AG10803 (cell line): ENCODE results near the gene GHR.
"Not testable (repeated sequence)": the region's sequence is repeated elsewhere in the genome, so short reads cannot be mapped to it uniquely, and the experiment has no call there.

ENCODE experiments used
- DNase-seq: peaks from one replicate; pipeline ENCODE4 v3.0.0; 2010; ENCODE audit warnings: low read depth
- H3K4me3 ChIP-seq: 2 replicates; pipeline ENCODE4 v1.5.1; 2011; ENCODE audit warnings: mild to moderate bottlenecking, low read length, control low read depth
- TF ChIP-seq, protein P1 (sequence below): conservative IDR thresholded peaks from 2 replicates; pipeline ENCODE4 v1.5.1; 2011; ENCODE audit warnings: mild to moderate bottlenecking, low read length, control low read depth, inconsistent platforms

Gene GHR

DNA sequence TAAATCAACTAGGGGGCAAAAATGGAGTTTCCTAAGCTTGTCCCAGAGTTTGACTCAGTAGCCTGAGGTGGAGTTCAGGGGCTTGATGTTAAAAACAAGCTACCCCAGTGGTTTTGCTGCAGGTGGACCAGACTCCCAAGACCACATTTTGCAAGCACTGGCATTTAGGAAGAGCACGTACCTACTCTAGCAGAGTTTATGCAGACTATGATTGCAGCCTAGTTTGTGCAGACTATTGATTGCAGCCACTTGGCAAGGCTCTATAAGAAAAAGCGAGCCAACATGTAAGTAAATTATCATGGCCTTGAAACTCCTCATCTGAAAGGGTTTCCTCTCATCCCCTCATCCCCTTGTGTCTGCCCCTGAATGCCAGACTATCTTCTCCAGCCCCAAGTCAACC, 231.4 kb downstream of the GHR start:
- H3K4me3 ChIP-seq = no peak overlapping the region
- TF ChIP-seq, protein P1, sequence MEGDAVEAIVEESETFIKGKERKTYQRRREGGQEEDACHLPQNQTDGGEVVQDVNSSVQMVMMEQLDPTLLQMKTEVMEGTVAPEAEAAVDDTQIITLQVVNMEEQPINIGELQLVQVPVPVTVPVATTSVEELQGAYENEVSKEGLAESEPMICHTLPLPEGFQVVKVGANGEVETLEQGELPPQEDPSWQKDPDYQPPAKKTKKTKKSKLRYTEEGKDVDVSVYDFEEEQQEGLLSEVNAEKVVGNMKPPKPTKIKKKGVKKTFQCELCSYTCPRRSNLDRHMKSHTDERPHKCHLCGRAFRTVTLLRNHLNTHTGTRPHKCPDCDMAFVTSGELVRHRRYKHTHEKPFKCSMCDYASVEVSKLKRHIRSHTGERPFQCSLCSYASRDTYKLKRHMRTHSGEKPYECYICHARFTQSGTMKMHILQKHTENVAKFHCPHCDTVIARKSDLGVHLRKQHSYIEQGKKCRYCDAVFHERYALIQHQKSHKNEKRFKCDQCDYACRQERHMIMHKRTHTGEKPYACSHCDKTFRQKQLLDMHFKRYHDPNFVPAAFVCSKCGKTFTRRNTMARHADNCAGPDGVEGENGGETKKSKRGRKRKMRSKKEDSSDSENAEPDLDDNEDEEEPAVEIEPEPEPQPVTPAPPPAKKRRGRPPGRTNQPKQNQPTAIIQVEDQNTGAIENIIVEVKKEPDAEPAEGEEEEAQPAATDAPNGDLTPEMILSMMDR = no peak
- DNase-seq = no peak

DNA sequence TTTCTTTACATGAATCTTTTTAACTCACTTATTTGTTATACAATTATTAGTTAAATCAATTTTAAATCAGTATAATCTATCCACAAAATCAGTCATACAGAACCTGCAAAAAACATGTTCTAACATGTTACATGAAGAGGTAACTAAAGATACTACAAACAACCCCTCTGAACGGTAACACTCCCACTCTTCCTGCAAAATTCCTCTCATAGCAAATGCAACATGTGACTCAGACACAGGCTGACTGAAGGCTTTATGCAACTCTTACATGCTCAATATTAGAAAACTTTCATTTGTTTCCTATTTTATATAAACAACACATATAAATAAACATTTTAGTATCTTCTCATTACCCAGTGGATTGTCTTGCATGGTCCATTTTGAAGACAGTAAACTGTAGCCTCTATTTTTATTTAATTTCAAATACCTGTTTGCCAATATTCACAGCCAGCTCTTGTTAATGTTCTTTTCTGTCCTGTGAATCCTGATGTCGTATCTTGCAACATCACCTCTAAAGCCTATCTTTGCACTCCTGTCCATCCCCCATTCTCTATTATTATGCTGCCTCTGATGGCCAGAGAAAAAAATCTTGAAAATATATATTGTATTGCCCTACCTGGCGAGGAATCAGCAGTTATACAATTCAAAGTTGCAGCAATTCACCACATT, 232.9 kb downstream of the GHR start:
- no peak for DNase-seq
- no peak overlapping the region for H3K4me3 ChIP-seq
- TF ChIP-seq, protein P1 = no peak

DNA sequence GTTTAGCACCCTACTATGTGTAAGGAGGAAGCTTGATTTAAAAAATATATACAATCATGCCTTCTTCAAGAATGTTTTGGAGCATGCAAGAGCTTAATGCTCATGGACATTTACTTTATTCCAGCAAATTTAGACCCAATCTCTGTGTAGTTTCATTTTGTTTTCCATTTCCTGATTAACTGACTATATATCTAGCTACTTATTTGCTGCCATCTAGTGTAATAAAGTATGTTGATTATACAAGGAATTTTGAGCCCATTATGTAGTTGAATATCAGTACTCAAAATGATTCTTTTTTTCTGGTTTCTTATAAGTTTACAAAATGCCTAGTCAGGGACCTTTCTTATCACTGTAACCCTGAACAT, 233.4 kb downstream of the GHR start:
- DNase-seq = no peak
- H3K4me3 ChIP-seq = no peak overlapping the region
- TF ChIP-seq, protein P1 = 0 out of 2 replicates have a peak, but pooled peaks have one; percentile 2

DNA sequence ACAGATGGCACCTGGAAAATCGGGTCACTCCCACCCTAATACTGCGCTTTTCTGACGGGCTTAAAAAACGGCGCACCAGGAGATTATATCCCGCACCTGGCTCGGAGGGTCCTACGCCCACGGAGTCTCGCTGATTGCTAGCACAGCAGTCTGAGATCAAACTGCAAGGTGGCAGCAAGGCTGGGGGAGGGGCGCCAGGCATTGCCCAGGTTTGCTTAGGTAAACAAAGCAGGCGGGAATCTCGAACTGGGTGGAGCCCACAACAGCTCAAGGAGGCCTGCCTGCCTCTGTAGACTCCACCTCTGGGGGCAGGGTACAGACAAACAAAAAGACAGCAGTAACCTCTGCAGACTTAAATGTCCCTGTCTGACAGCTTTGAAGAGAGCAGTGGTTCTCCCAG, 236.6 kb downstream of the GHR start:
- not testable (repeated sequence) for DNase-seq, H3K4me3 ChIP-seq

DNA sequence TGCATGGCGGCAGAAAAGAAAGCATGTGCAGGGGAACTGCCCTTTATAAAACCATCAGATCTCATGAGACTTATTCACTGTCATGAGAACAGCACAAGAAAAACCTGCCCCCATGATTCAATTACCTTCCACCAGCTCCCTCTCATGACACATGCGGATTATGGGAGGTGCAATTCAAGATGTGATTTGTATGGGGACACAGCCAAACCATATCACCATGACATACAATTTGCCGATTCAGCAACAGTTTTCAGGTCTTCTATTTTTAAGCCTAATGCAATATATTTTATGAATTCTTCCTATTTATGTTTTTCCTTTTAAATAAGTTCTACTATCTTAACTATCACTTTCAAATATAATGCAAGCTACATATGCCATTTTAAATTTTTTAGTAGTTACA, 242.6 kb downstream of the GHR start:
- no peak for DNase-seq
- TF ChIP-seq, protein P1 = no peak
- H3K4me3 ChIP-seq = no peak overlapping the region

DNA sequence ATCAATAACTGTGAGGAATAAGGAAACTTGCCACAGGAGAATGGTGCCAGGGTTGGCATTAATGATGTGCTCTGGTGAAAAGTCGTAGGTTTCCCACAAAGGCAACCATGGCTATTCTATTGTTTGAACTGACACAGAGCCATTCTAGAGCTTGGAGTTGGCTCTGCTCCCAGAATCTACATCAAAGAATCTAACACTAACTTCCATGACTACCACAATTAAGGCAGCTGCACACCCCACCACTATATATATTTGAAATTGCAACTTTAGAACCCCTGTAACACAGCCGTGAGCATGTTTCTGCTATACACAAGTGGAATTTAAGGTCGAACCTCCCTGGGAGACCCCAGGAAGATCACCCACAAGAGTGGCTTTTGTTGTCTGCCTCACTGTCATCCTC, 243.6 kb downstream of the GHR start:
- DNase-seq = no peak
- no peak overlapping the region for H3K4me3 ChIP-seq
- TF ChIP-seq, protein P1 = no peak

GRCh38 chr5:42668254-42668653, 245.0 kb downstream of the GHR start:
- no peak overlapping the region for H3K4me3 ChIP-seq
- TF ChIP-seq, protein P1 = no peak
- DNase-seq = no peak

GRCh38 chr5:42672925-42673324, 249.7 kb downstream of the GHR start:
- DNase-seq = no peak
- TF ChIP-seq, protein P1 = no peak
- H3K4me3 ChIP-seq = no peak overlapping the region
